HL-60 (cell line): ENCODE data around the gene RELB.

Experiments used
- POLR2AphosphoS5 ChIP-seq: IDR thresholded peaks from 2 replicates; pipeline ENCODE4 v1.6.1; 2012; ENCODE audit warnings: low read depth
- TF ChIP-seq, protein P1 (sequence below): IDR thresholded peaks from one replicate; pipeline ENCODE4 v1.5.1; 2011; ENCODE audit warnings: low read length, control low read depth, inconsistent platforms; ENCODE audit not compliant: insufficient read depth

DNA sequence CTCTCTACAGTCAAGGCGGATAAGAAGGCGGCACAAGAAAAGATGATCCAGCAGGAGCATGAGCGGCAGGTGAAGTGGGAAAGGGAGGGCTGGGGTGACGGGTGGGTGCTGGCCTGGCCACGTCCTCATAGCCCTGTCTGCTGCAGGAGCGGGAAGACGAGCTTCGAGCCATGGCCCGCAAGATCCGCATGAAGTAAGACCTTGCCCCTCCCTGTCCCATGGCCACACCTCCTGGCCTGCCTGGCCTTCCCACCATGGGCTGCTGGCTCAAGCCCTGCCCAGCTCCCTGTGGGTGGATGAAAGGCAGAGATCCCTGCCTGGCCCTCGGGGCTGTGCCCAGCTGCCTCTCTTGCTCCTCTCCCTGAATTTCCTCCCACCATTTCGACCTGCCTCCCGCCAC, 67.8 kb downstream of the RELB start:
- TF ChIP-seq POLR2AphosphoS5 = no peak
- TF ChIP-seq, protein P1, sequence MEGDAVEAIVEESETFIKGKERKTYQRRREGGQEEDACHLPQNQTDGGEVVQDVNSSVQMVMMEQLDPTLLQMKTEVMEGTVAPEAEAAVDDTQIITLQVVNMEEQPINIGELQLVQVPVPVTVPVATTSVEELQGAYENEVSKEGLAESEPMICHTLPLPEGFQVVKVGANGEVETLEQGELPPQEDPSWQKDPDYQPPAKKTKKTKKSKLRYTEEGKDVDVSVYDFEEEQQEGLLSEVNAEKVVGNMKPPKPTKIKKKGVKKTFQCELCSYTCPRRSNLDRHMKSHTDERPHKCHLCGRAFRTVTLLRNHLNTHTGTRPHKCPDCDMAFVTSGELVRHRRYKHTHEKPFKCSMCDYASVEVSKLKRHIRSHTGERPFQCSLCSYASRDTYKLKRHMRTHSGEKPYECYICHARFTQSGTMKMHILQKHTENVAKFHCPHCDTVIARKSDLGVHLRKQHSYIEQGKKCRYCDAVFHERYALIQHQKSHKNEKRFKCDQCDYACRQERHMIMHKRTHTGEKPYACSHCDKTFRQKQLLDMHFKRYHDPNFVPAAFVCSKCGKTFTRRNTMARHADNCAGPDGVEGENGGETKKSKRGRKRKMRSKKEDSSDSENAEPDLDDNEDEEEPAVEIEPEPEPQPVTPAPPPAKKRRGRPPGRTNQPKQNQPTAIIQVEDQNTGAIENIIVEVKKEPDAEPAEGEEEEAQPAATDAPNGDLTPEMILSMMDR = no peak
